GM12801 (cell line): Measurements from ENCODE around the gene GRM7.

Source experiments
- CTCF ChIP-seq: IDR thresholded peaks from one replicate; pipeline ENCODE4 v1.5.1; 2011; ENCODE audit warnings: control low read depth; ENCODE audit not compliant: insufficient read length; ENCODE audit errors: extremely low read depth

Gene GRM7

GRCh38 chr3:7745711-7746110 is 884.8 kb downstream of the GRM7 start:
- TF ChIP-seq CTCF, result no peak

GRCh38 chr3:7749931-7750695 is 889.2 kb downstream of the GRM7 start:
- TF ChIP-seq CTCF, result no peak

GRCh38 chr3:7752005-7752404 is 891.1 kb downstream of the GRM7 start:
- TF ChIP-seq CTCF, result no peak

- TF ChIP-seq CTCF, result no peak
These were observed 893.9 kb downstream of the GRM7 start for GRCh38 chr3:7754653-7755441.

- no peak for TF ChIP-seq CTCF
These were observed 898.7 kb downstream of the GRM7 start for GRCh38 chr3:7759630-7760029.

- no peak for TF ChIP-seq CTCF
These were observed 899.8 kb downstream of the GRM7 start for GRCh38 chr3:7760718-7761117.

- no peak for TF ChIP-seq CTCF
These were observed 903.2 kb downstream of the GRM7 start for GRCh38 chr3:7764115-7764514.
